Fibroblast of the aortic adventitia (primary cell): ENCODE data around the gene RASEF. TPM values are rescaled to one million over a fixed set of nuclear protein-coding genes. Genes with fewer than 3 reads are reported as not detected.

Experiments
- DNase-seq: peaks from one replicate; pipeline ENCODE4 v3.0.0-alpha.2; 2010; ENCODE audit warnings: low read depth
- H3K4me3 ChIP-seq: 2 replicates; pipeline ENCODE4 v1.5.1; 2011; ENCODE audit warnings: low read depth, mild to moderate bottlenecking, control low read depth, low read length, moderate library complexity
- total RNA-seq: library from RNA; depleted of rRNA; stranded (reverse); fragments of >200 nt; gene quantifications from 2 replicates; pipeline ENCODE4 v1.2.3, GENCODE V29; 2012; ENCODE audit warnings: low replicate concordance
- TF ChIP-seq, protein P1 (sequence below): IDR thresholded peaks from 2 replicates; pipeline ENCODE4 v1.5.1; 2011; ENCODE audit warnings: mild to moderate bottlenecking, low read length, control low read depth, inconsistent platforms; ENCODE audit not compliant: insufficient read depth

The RASEF gene
- total RNA-seq, 1 donor: 0.27 TPM

GRCh38 chr9:83030391-83031107, 32.4 kb downstream of the RASEF start:
- no peak for DNase-seq
- H3K4me3 ChIP-seq: no peak overlapping the region
- TF ChIP-seq, protein P1, sequence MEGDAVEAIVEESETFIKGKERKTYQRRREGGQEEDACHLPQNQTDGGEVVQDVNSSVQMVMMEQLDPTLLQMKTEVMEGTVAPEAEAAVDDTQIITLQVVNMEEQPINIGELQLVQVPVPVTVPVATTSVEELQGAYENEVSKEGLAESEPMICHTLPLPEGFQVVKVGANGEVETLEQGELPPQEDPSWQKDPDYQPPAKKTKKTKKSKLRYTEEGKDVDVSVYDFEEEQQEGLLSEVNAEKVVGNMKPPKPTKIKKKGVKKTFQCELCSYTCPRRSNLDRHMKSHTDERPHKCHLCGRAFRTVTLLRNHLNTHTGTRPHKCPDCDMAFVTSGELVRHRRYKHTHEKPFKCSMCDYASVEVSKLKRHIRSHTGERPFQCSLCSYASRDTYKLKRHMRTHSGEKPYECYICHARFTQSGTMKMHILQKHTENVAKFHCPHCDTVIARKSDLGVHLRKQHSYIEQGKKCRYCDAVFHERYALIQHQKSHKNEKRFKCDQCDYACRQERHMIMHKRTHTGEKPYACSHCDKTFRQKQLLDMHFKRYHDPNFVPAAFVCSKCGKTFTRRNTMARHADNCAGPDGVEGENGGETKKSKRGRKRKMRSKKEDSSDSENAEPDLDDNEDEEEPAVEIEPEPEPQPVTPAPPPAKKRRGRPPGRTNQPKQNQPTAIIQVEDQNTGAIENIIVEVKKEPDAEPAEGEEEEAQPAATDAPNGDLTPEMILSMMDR: no peak

GRCh38 chr9:83029531-83030137, 33.3 kb downstream of the RASEF start:
- TF ChIP-seq, protein P1: no peak
- H3K4me3 ChIP-seq: no peak overlapping the region
- no peak for DNase-seq

- TF ChIP-seq, protein P1: no peak
- DNase-seq: peak; percentile 58
- no peak overlapping the region for H3K4me3 ChIP-seq
Measured at GRCh38 chr9:83027153-83027891, 35.6 kb downstream of the RASEF start.

- TF ChIP-seq, protein P1: no peak
- no peak overlapping the region for H3K4me3 ChIP-seq
- DNase-seq: peak; percentile 56
Measured at GRCh38 chr9:83024506-83025125, 38.3 kb downstream of the RASEF start.

GRCh38 chr9:83023151-83023550, 39.8 kb downstream of the RASEF start:
- TF ChIP-seq, protein P1: no peak
- H3K4me3 ChIP-seq: no peak overlapping the region
- DNase-seq: no peak

DNA sequence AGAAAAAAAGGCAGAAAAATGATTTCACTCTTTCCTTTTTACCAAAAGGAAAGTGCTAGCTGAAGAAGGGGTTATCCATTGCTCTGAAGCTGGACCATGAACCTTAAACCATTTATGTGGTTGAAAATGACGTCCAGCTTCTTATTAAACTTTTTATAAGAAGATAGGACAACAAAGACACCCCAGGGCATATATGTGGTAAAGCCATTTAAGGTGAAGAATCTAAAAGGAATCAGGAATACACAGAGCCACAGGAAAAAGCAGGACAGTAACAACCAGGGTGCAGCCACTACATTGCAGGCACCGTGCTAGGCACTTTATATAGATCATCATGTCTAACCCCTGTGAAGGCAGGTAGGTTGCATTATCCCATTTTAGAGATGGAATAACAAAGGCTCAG, 42.1 kb downstream of the RASEF start:
- no peak overlapping the region for H3K4me3 ChIP-seq
- TF ChIP-seq, protein P1: no peak
- no peak for DNase-seq
